IPS-15b (cell line): Measurements from ENCODE around the gene DOCK1.

ENCODE experiments used
- H3K27me3 ChIP-seq: one replicate; pipeline ENCODE4 v1.6.1; 2013; ENCODE audit warnings: low read length; ENCODE audit not compliant: control insufficient read depth, insufficient read depth
- H3K36me3 ChIP-seq: one replicate; pipeline ENCODE4 v1.6.1; 2013; ENCODE audit warnings: low read length; ENCODE audit not compliant: control insufficient read depth, insufficient read depth
- H3K4me1 ChIP-seq: one replicate; pipeline ENCODE4 v1.6.1; 2013; ENCODE audit warnings: mild to moderate bottlenecking, low read length; ENCODE audit not compliant: control insufficient read depth, insufficient read depth
- H3K4me3 ChIP-seq: one replicate; pipeline ENCODE4 v1.5.1; 2013; ENCODE audit warnings: low read depth, low read length
- H3K9ac ChIP-seq: one replicate; pipeline ENCODE4 v1.6.1; 2013; ENCODE audit warnings: low read depth, mild to moderate bottlenecking, low read length
- H3K9me3 ChIP-seq: one replicate; pipeline ENCODE4 v1.6.1; 2013; ENCODE audit warnings: mild to moderate bottlenecking, low read length; ENCODE audit not compliant: control insufficient read depth, insufficient read depth

The DOCK1 gene

DNA sequence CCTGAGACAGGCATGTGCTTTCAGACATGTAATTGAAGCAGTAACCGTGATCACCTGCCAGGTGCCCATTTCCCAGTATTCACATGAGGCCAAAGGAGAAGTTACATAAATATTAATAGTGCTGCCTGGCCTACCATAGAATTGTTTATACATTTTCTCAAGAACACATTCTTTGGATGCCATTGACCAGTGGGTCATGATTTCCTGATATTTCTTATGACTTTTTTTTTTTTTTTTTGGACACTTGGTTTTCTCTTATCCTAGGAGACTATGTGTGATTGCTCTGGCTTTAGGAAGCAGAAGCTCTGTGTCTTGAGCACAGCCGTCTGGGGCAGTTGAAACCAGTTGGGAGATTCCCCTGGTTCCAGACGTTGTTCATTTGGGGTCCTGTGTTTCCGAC, 500.0 kb downstream of the DOCK1 start:
- no peaks in the 10 kb centered on the region for H3K27me3 ChIP-seq
- no peak overlapping the region for H3K9ac ChIP-seq
- no peaks in the 10 kb centered on the region for H3K4me1 ChIP-seq
- no peaks in the 10 kb centered on the region for H3K9me3 ChIP-seq
- no peak overlapping the region for H3K4me3 ChIP-seq
- no peaks in the 10 kb centered on the region for H3K36me3 ChIP-seq

GRCh38 chr10:127406018-127406550, 500.9 kb downstream of the DOCK1 start:
- Histone ChIP-seq H3K27me3 (no peaks in the 10 kb centered on the region), H3K9me3 (no peaks in the 10 kb centered on the region), H3K9ac (no peak overlapping the region), H3K4me1 (no peaks in the 10 kb centered on the region), H3K36me3 (no peaks in the 10 kb centered on the region), H3K4me3 (no peak overlapping the region)

DNA sequence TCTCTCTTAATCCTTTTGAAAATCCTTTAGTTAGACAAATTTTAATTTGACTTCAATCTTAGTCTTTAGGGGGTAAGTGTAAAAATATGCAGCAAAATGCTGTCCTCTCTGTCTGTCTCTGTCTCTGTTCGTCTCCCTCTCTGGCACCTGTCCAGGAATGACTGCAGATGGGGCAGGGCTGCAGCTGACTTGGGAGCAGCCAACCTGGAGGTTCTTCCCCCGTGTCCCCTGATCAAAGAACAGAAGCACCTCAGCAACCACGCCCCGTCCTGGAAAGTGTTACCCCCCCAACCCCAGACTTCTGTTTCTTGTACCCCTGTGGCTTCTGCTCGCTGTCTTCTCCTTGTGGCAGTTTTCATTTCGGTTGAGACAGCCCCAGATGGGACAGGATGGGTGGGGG, 502.3 kb downstream of the DOCK1 start:
- no peaks in the 10 kb centered on the region for H3K27me3 ChIP-seq
- no peaks in the 10 kb centered on the region for H3K4me1 ChIP-seq
- no peaks in the 10 kb centered on the region for H3K9me3 ChIP-seq
- H3K9ac ChIP-seq = no peak overlapping the region
- H3K36me3 ChIP-seq = no peaks in the 10 kb centered on the region
- H3K4me3 ChIP-seq = no peak overlapping the region

GRCh38 chr10:127408112-127408710, 503.0 kb downstream of the DOCK1 start:
- H3K9ac ChIP-seq = no peak overlapping the region
- no peaks in the 10 kb centered on the region for H3K4me1 ChIP-seq
- no peaks in the 10 kb centered on the region for H3K27me3 ChIP-seq
- H3K4me3 ChIP-seq = no peak overlapping the region
- H3K9me3 ChIP-seq = no peaks in the 10 kb centered on the region
- no peaks in the 10 kb centered on the region for H3K36me3 ChIP-seq

GRCh38 chr10:127408733-127409132, 503.5 kb downstream of the DOCK1 start:
- no peaks in the 10 kb centered on the region for H3K9me3 ChIP-seq

DNA sequence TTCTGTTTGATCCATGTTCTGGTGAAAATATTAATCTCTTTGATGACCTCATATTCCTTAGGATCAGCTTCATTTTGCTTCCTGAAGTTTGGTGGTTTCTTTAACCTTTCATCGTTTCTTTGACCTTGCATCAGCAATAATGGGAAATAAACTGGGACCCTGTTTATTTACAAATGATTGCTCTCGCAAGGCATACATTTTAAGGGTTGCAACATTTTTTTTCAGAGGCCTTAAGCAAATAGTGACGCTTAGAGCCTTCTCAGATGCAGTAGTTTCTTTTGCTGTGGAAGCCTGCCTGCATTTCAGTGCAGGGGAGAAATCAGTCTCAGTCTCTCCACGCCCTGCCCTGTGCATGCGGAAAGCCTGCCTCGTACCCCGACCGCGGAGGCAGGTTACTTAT, 504.8 kb downstream of the DOCK1 start:
- no peaks in the 10 kb centered on the region for H3K36me3 ChIP-seq
- no peaks in the 10 kb centered on the region for H3K9me3 ChIP-seq
- H3K27me3 ChIP-seq = no peaks in the 10 kb centered on the region
- H3K4me3 ChIP-seq = no peak overlapping the region
- H3K9ac ChIP-seq = no peak overlapping the region
- no peaks in the 10 kb centered on the region for H3K4me1 ChIP-seq

More at GRCh38 chr10:127408733-127409132, 503.5 kb downstream of the DOCK1 start:
- no peaks in the 10 kb centered on the region for H3K27me3 ChIP-seq
- no peaks in the 10 kb centered on the region for H3K4me1 ChIP-seq
- H3K36me3 ChIP-seq = no peaks in the 10 kb centered on the region
- H3K4me3 ChIP-seq = no peak overlapping the region
- no peak overlapping the region for H3K9ac ChIP-seq

DNA sequence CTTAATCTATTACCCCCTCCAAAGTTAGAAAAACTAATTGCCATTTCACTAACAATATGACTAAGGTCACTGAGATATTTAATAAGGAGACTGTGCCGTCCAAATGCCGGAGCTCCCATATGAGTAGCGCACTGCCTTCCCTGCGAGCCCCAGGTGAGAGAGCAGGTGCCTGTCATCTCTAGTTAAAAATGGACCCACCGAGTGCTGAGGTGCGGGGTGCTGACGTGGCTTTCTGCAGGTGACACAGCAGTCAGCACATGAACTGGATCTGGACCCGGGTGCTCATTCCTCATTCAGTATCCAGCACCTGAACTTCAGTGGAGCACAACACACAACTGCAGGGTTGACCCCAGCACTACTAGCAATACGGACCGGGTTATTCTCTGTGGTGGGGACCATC, 505.8 kb downstream of the DOCK1 start:
- H3K4me3 ChIP-seq = no peak overlapping the region
- no peaks in the 10 kb centered on the region for H3K36me3 ChIP-seq
- H3K9me3 ChIP-seq = no peaks in the 10 kb centered on the region
- no peaks in the 10 kb centered on the region for H3K27me3 ChIP-seq
- H3K4me1 ChIP-seq = no peaks in the 10 kb centered on the region
- H3K9ac ChIP-seq = no peak overlapping the region

DNA sequence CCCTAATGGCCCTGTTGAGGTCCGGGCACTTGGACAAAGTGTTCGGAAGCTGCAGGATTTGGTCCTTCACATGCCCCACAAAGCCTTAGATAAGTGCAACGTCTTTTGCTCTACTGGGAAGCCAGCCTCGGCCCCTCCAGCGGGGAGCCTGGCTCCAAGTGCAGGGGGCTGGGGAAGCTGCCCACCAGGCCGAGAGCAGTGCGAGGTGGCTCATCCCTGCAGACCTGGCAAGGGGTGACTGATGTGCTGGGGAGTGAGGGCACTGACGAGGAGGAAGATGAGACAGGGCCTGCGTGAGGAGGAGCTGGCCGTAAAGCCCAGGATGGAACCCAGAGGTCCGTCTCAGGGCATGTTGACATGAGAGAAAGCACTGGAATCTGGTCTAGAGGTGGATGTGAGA, 508.1 kb downstream of the DOCK1 start:
- no peak overlapping the region for H3K9ac ChIP-seq
- H3K9me3 ChIP-seq = no peaks in the 10 kb centered on the region
- no peaks in the 10 kb centered on the region for H3K4me1 ChIP-seq
- H3K4me3 ChIP-seq = no peak overlapping the region
- no peaks in the 10 kb centered on the region for H3K27me3 ChIP-seq
- H3K36me3 ChIP-seq = no peaks in the 10 kb centered on the region

GRCh38 chr10:127414024-127414423, 508.8 kb downstream of the DOCK1 start:
- H3K9me3 ChIP-seq = no peaks in the 10 kb centered on the region
- H3K4me3 ChIP-seq = no peak overlapping the region
- H3K4me1 ChIP-seq = no peaks in the 10 kb centered on the region
- no peak overlapping the region for H3K9ac ChIP-seq
- H3K36me3 ChIP-seq = no peaks in the 10 kb centered on the region
- H3K27me3 ChIP-seq = no peaks in the 10 kb centered on the region

DNA sequence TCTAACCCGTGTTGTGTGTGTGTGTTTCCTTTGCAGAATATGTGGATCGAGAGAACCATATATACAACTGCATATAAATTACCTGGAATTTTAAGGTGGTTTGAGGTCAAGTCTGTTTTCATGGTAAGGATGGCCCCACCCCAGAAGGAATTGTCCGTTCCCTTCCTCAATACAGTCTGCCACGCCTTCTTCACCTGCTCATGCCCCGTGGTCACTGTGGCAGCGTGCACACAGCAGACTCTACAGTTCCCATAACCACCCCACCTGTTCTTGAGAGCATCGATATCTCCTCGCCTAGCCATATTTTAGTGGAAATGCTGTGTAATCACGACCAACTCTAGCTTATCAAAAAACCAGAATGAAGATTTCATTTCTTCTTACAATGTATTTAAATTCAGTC, 509.9 kb downstream of the DOCK1 start:
- Histone ChIP-seq H3K4me1 (no peaks in the 10 kb centered on the region), H3K36me3 (peaks cover 4% of the 10 kb centered on the region), H3K4me3 (no peak overlapping the region), H3K9ac (no peak overlapping the region), H3K27me3 (no peaks in the 10 kb centered on the region), H3K9me3 (no peaks in the 10 kb centered on the region)

DNA sequence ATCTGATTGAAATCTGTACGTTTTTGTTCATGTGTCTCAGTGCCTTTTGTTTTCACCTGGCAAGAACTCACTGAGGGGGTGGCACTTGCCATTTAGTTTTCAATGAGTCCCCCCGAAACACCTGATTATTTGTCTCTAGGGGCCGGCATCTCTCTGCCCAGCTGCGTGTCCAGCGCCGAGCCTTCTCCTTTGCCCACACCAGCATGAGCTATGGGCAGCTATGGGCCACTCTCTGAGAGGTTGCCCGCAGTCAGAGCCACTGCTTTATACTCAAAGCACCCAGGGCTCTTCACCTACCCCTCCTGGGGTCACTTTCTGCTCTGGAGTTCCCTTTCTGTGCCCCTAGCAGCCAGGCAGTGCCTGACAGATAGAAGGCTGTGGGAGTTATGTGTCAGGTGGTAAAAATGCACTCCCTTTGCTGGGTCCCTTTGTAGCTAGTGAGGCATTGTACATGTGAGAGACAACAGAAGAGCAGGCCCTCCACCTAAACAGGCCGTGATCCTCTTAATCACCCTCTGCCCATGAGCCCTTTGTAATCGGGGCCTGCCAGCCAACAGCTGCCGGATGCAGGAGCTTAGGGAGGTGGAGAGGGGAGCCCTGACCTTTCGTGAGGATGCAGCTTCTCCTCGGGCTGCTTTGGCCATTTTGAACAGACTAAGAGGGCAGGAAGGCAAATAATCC, 510.8 kb downstream of the DOCK1 start:
- H3K9ac ChIP-seq = no peak overlapping the region
- H3K27me3 ChIP-seq = no peaks in the 10 kb centered on the region
- H3K36me3 ChIP-seq = peaks cover 4% of the 10 kb centered on the region
- no peak overlapping the region for H3K4me3 ChIP-seq
- no peaks in the 10 kb centered on the region for H3K4me1 ChIP-seq
- H3K9me3 ChIP-seq = no peaks in the 10 kb centered on the region

DNA sequence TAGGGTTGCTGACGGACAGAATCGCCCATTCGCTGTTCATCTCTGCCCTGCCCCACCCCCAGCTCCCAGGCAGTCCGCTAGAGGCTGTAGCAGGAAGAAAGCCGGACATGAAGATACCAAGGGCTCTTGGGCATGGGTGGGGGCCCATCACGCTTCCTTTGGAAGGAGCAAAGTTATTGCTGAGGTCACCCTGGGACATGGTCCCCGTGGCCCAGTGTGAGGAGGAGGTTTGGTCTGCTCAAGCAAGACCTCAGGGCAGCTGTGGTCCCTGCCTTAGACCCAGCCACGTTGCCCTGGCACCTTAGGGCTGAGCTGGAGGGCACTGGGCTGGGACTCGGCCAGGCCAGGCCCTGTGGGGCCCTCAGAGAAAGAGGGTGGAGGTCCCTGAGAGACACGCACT, 511.8 kb downstream of the DOCK1 start:
- Histone ChIP-seq H3K4me3 (no peak overlapping the region), H3K36me3 (peaks cover 4% of the 10 kb centered on the region), H3K9ac (no peak overlapping the region), H3K4me1 (no peaks in the 10 kb centered on the region), H3K27me3 (no peaks in the 10 kb centered on the region), H3K9me3 (no peaks in the 10 kb centered on the region)
